ENCODE measurements around the gene CD9.

Gene CD9

DNA sequence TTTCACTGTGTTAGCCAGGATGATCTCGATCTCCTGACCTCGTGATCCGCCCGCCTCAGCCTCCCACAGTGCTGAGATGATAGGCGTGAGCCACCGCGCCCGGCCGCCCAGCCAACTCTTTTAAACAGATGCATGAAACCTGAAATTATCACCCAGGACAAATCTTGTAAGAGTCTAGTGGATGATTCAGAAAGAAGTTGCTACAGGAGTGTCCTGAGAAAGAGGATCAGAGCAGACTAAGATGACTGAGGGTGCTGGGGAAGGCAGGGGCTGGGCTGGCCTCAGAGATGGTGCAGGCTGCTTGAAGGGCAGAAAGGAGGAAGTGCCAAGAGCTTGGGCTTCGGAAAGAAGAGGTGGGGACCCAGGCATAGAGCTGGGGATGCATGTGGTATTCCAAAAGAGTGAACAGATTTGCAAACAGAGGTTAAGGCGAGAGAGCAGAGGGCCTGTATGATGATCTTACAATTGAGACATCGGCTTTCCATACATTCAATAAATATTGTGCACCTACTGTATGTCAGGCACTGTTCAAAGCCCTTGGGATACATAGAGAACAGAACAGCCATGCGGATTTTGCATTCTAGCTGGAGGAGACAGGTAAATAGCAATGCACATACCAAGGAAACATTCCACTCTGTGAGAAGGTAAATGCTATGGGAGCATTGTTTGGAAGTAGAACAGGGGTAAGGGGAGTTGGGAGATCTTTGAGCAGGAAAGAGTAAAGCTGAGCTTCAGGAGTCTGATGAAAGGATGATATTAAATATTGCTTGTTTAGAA is 7.4 kb upstream of the CD9 start:
- no peak overlapping the region for H3K27ac ChIP-seq

GRCh38 chr12:6193853-6194815 is 6.1 kb upstream of the CD9 start:
- TF ChIP-seq CTCF (conservative IDR thresholded peaks at IDR 0.05) = no peak
- H3K27ac ChIP-seq = no peak overlapping the region

More for the DNA sequence above, 7.4 kb upstream of the CD9 start:
- no peak for TF ChIP-seq CTCF (conservative IDR thresholded peaks at IDR 0.05)

DNA sequence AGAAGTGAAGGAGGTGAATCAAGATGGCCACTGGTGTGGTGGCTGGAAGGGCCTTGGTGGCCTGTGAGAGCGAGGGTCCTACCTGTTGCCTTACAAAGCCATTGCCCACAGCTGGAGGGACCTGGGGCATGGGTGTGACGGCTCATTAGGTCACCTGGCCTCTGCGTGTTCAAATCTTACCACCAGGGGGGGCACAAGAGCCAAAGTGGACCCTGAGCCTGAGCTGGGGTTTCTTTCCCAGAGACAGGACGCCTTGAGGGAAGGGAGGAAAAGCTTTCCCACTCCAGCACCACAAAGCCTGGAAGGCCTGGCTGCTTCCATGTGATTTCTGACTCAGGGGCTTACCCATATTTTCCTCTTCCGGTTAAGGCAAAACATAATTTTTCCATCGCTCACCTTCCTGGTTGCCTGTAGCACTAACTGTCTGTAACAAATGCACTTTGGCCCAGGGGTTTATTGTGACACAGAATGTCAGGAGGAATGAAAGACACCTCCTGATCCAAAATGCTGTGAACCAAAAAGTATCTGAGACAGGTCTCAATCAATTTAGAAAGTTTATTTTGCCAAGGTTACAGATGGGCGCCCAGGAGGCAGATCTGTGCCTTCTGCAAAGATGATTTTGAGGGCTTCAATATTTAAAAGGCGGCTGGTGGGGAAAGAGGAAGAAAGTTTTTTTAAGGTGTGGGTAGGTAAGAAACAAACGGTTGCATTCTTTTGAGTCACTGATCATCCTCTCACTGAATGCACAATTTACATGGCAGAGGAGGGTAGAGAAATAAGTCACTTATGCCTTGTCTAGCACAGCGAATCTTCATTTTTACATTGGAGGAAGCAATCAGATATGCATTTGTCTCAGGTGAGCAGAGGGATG is 4.3 kb upstream of the CD9 start:
- H3K27ac ChIP-seq = peak overlapping the region; percentile 98
- TF ChIP-seq CTCF (conservative IDR thresholded peaks at IDR 0.05) = peak; percentile 98

DNA sequence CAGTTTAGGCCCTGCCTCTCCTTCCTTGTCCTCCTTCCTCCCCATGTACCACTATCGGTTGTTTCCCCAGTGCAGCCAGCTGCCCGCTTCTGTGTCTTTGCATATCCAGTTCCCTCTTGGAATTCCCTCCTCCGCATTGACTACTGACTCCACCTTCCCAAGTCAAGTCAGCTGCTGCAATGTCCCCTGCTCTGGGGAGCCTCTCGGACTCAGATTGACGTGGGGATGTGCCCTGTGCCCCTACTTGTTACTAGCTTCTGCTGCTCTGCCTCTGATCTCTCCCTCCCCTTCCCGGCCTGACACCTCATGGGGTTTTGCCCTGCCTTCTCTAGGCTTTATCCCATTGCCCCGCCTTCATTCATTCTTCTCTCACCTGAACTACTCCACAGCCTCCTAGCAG is 2.1 kb upstream of the CD9 start:
- no peak for TF ChIP-seq CTCF (conservative IDR thresholded peaks at IDR 0.05)
- peak overlapping the region; percentile 98 for H3K27ac ChIP-seq

DNA sequence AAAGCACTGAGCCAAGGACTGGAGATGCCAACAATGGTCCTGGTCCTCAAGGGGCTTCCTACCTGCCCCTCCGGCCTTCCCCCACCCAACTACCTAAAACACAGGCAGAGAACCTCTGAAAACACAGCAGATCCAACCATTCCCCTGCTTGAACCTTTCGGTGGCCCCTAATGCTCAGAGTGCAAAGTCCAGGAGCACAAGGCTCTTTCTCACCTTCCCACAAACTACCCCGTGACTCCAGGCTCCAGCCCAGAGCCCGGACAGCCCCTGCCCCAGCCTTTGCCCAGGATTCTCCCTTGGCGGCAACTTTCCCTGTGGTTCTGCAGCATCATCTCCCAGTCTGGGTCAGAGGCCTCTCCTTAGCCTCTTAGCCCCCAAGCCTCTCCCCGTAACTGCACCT is 1.6 kb upstream of the CD9 start:
- H3K27ac ChIP-seq = peak overlapping the region; percentile 98
- TF ChIP-seq CTCF (conservative IDR thresholded peaks at IDR 0.05) = no peak

GRCh38 chr12:6198985-6199530 is 1.1 kb upstream of the CD9 start:
- H3K27ac ChIP-seq = peak overlapping the region; percentile 98
- no peak for TF ChIP-seq CTCF (conservative IDR thresholded peaks at IDR 0.05)
